GM12874 (cell line): ENCODE results near the gene ANKDD1B.

Experiments
- TF ChIP-seq, protein P1 (sequence below): IDR thresholded peaks from 2 replicates; pipeline ENCODE4 v1.5.1; 2011; ENCODE audit warnings: low read depth, mild to moderate bottlenecking, control low read depth, low read length, moderate library complexity; ENCODE audit not compliant: insufficient read depth

ANKDD1B gene

DNA sequence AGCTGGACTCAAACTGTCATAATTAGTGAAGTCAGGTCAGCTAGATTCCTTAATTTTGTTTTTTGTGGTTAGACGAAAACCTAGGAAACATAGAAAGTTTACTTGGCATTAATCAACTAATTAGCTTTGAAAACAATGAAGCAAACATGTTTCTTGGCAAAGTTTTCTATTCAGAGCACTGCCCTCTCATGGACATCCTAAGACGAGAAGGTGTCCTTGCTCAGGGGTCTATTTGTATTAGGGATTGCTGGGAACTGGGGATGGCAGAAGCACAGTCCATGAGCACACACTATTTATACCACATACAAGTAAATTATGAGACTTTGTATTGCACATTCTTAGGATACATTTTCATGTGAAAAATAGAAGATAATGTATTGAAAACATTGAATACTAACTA, 56.3 kb downstream of the ANKDD1B start:
- TF ChIP-seq, protein P1, sequence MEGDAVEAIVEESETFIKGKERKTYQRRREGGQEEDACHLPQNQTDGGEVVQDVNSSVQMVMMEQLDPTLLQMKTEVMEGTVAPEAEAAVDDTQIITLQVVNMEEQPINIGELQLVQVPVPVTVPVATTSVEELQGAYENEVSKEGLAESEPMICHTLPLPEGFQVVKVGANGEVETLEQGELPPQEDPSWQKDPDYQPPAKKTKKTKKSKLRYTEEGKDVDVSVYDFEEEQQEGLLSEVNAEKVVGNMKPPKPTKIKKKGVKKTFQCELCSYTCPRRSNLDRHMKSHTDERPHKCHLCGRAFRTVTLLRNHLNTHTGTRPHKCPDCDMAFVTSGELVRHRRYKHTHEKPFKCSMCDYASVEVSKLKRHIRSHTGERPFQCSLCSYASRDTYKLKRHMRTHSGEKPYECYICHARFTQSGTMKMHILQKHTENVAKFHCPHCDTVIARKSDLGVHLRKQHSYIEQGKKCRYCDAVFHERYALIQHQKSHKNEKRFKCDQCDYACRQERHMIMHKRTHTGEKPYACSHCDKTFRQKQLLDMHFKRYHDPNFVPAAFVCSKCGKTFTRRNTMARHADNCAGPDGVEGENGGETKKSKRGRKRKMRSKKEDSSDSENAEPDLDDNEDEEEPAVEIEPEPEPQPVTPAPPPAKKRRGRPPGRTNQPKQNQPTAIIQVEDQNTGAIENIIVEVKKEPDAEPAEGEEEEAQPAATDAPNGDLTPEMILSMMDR = no peak

DNA sequence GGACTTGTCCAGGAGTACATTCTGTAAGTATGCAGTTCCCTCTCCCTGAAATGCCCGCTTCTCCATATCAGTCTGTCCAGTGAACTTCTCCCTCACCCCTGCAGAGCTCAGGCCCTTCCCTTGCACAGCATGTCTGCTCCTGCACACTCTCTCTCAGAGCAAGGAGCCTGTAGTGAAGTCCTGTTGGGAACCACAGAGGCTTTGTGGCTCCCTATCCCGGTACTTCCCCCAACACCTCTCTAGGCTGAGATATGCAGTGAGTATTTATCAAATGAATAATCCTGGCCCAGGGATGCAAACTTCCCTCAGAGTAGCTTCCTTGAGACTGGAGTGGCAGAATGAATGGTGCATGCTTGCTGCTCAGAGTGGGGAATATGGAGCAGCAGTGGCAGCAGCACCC, 57.2 kb downstream of the ANKDD1B start:
- TF ChIP-seq, protein P1 = no peak

DNA sequence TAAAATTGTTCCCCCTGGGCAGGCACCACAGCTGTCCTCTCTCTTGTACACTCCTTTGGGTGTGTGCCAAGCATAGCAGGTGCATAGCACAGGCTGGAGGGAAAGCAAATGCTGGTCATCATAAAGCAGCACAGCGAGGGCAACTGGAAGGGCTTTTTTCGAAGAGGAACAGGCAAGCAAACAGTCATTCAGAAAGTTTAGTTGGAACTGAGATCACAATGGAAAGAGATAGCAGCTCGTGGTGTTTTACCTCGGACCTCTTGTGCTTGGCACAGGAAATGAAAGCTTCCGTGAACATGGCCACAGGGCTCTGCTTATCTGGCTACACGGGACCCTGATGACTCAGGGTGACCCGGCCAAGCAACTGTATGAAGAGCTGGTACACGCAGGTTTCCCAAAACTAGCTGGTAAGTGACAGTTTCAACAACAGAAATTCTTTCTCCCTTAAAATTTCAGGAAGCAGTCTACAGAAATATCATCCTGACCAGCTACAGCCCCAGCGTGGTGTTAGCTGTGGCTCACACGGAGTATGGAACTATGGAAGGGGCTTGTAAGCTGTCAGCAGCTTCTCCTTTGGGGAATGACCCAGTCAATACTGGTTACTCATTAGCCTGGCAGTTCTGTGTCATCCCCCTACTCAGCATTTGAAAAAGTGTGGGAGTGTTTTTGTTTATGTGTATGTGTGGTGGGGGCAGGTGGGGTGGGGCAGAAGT, 57.9 kb downstream of the ANKDD1B start:
- TF ChIP-seq, protein P1 = no peak

GRCh38 chr5:75670577-75670976, 59.3 kb downstream of the ANKDD1B start:
- TF ChIP-seq, protein P1 = no peak

- TF ChIP-seq, protein P1 = no peak
Observed at GRCh38 chr5:75671506-75671905, 60.3 kb downstream of the ANKDD1B start.

- TF ChIP-seq, protein P1 = no peak
Observed at GRCh38 chr5:75672616-75673015, 61.4 kb downstream of the ANKDD1B start.

DNA sequence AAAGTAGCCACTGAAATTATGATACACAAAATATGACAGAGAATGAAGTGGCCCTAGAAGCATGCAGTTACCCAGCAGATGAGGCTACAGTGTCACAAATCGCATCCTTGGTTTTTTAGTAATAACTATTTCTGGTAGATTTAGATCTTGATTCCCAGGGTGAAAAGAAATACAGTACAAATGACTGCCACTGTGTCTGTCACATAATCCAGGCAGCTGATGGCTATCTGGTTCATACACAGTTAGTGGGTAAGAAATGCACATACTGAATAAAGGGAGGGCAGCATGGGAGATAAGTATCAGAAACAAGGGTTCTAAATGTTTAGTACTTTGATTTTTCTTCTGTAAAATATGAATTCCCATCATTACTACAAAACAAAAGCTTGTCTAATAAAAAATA, 64.5 kb downstream of the ANKDD1B start:
- TF ChIP-seq, protein P1 = no peak
